GM18858 (cell line): Measurements from ENCODE around the gene ANXA6.
"Not testable (repeated sequence)": the region's sequence is repeated elsewhere in the genome, so short reads cannot be mapped to it uniquely, and the experiment has no call there.

Experiments
- ATAC-seq: cut with Tn5 transposase; IDR thresholded peaks from one replicate; pipeline ENCODE4 v1.9.1; 2021; ENCODE audit not compliant: unreplicated experiment

ANXA6 gene

DNA sequence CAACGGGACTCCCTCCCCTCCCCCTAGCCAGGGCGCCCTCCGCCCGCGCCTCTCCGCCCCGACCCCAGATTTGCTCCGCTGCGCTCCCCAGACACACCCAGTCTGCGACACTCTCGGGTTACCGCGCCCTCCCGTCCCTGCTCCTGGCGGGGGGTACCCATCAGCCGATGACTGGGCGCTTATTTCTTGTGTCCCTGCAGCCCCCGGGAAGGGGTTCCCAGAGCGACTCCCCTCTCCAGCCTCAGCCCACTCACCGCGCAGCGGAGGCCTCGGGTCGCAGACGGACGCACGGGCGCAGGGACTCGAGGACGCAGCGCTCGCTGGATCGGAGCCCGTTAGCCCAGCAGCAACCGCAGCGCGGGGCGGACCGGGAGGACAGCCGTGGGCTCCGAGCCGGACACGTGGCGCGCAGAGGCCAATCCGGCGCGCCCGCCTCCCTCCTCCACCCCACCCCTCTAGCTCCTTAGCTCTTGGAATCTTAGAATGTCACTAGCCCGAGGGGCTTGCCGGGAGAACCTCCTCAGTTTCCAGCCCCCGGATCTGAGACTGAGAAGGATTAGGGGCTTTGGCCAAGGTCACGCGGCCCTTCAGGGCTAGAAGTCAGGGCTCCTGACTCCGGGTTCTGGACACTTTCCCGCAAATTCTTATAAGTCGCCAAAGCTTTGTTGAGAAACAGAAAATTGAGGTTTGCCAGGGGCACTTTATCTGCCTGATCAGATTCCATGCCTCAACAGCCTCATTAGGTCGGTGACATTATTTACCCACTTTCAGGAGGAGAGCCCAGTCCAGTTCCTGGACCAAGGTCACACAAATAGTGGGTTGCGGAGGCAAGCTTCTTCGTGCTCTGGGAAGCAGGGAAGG is at the start of gene ANXA6:
Gene ANXA6 (minus strand): TSS at position 354 of the 861 bp plus-strand sequence. CDS start 9,878 bp downstream, outside the sequence.
- ATAC-seq: no peak

DNA sequence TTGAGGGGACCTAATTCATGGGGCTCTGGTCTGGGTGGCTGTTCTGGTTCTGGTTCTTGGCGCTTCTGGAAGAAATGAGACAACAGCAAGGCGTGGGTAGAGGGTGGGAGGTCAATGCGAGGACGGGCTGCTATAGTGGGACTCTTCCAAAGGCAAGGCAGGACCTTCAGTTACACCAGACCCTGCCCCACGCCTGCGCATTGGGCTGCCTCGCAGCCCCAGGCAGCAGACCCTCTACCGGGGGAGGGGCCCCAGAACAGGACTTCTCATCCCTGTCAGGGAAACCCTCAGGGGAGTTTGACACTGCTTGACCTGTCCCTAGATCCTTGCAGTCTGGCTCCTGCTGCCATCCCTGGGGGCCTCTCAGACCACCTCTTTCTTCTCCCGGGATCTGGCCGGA is 47.8 kb upstream of the ANXA6 start:
- ATAC-seq: no peak

DNA sequence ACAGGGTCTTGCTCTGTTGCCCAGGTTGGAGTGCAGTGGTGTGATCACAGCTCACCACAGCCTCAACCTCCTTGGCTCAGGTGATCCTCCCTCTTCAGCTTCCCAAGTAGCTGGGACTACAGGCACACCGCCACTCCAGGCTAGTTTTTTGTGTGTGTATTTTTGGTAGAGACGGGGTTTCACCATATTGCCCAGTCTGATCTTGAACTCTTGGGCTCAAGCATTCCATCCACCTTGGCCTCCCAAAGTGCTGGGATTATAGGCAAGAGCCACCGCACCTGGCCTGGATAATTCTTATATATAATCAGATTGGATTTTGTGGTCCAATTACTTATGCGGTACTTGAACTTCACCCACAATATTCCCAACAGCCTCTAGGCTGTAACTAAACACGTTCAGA is 46.5 kb upstream of the ANXA6 start:
- no peak for ATAC-seq

DNA sequence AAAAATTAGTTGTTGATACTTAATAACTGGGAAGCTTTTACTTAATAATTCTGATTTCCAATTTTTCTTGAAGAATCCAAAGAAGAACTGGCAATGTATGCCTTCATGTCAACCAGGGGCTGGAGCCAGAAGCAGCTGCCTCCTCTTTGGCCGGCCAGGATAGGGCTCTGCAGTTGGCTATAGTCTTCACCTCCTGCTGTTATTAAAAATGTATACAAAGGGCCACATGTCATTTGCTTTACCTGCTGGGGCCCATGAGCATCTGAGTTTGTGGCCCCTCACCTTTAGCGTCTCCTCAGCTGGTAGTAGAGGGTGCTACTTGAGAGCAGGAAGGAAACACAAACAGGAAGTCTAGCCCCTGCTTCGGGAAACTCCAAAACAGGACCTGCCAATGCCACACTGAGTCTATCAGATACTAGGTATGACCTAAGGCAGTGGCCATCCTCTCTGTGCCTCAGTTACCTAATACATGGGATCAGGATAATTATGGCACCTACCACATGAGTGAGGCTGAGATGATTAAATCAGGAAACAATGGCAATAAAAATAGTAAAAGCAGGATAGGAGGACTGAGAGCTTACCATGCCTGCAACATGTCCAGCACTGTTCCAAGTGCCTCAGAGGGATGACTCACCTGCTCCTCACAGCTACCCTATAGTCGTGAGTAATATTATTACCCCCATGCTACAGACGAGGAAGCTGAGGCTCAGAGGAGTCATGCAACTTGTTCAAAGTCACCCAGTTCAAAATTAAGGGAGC is 45.0 kb upstream of the ANXA6 start:
- ATAC-seq: no peak

DNA sequence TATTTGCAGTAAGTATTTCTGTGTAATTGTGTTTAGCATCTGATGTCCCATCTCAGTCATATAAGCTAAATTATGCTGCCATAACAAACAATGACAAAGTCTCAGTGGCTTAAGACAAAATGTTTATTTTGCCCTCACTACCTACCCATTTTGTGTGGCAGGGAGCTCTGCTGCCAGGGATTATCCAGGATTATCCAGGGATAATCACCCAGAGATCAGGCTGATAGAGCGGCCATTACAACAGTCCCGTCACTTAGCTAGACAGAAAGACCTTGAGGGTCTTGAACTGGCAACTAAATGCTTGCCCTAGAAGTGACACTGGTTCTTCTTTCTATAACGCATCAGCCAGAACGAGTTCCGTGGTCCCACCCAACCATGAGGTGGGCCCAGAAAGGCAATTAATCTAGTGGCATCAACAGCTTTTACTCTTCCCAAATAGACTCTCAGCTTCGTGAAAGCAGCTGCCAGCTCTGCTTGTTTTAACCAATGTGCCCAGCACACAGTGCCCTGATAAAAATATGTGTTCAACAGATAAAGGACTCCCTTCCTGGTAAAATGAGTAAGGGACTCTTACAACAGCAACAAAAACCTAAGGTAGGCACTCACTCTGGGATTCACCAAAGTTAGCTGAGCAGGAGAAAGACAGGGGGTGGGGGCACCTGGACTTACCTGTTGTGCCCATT is 43.5 kb upstream of the ANXA6 start:
- no peak for ATAC-seq

DNA sequence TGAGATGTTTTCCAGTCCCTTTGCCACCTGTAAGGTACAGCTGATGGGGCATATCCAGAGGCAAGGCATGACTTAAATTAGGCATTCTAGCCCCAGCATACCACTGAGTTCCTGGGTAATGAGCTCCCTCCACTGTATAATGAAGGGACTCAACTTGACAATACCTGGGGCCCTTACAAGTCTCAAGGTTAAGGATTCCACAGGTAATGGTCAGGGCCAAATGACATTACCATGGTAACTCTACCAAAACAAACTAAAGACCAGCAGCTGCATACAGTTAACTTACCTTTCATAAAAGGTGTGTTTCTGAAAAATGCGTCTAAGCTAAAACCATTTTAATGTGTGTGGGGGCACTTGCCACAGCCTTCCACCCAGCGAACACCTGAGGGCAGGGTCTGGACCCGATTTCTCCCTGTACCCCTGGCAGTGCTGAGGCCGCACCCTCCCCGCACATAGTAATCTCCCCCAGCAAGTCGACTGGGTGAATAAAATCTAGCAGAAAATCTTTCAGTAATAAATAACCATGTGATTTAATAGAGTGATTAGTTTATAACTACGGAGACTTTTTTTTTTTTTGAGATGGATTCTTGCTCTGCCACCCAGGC is 42.1 kb upstream of the ANXA6 start:
- ATAC-seq: no peak

DNA sequence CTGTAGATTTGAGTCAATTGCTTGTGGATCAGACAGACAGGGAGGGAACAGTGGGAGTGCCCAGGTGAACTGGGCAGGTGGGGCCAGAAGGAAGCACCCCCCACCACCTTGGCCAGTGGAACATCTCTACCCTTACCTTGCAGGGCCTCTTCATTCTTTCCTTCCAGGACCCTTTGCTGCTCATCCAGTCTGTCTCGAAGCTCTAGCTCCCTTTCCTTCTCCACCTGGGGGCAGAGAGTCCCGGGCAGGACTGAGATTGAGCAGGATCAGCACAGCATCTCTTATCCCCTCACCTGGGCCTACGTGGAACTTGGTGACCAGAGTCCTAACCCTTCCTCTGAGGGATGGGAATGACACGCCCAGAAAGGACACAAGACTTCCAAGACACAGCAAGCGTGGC is 41.3 kb upstream of the ANXA6 start:
- ATAC-seq: no peak

DNA sequence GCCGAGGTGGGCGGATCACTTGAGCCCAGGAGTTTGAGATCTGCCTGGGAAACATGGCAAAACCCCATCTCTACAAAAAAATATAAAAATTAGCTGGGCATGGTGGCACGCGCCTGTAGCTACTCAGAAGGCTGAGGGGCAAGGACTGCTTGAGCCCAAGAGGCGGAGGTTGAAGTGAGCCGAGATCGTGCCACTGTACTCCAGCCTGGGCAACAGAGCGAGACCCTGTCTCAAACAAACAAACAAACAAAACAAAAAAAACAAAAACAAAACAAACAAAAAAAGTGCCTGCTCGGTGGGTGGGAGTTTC is 39.7 kb upstream of the ANXA6 start:
- ATAC-seq: not testable (repeated sequence)

DNA sequence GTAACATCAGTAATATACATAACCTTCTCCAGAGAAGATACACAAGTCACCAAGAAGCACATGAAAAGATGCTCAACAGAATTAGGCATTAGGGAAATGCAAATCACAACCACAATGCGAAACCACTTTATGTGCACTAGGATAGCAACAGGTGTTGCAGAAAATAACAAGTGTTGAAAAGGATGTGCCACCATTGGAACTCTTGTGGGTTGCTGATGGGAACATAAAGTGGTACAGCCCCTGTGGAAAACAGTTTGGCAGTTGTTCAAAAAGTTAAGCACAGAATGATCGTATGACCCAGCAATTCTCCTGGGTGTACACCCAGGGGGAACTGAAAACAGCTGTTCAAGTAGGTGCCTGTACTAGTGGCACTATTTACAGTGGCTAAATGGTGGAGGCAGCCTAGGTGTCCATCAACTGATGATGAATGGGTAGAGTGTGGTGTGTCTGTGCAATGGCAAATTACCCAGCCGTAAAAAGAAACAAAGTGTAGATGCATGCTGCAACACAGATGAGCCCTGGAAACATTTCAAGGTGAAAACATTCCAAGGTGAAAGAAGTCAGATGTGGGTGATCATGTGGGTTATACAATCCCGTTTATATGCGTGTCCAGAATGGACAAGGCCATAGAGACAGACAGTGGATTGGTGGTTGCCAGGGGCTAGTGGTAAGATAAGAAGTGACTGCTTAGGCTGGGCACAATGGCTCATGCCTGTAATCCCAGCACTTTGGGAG is 39.1 kb upstream of the ANXA6 start:
- peak; percentile 87 for ATAC-seq

DNA sequence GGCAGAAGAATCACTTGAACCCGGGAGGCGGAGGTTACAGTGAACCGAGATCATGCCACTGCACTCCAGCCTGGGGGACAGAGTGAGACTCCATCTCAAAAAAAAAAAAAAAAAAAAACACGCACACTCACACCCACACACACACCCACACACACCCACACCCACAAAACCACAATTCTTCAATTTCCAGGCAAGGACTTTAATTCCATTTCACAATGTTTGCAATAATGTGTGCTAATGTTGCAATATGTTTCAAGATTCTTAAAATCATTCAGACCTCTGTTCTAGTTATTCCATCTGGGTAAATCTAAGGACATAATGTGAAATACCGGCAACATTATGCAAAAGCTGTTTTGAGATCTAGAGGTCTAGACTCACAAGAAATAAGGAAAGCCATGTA is 38.0 kb upstream of the ANXA6 start:
- ATAC-seq: no peak

DNA sequence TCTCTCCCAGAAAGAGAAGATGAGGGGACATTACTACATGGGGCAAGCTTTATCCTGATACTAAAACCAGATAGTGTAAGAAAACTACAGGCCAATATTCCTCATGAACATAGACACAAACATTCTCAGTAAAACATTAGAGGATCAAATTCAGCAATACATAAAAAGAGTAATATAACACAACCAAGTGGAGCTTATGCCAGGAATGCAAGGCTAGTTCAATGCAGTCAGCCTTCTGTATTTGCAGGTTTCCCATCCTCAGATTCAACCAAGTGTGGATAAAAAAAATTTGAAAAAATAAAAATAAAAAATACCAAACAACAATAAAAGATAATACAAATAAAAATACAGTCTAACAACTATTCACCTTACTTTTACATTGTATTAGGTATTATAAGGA is 35.0 kb upstream of the ANXA6 start:
- no peak for ATAC-seq

DNA sequence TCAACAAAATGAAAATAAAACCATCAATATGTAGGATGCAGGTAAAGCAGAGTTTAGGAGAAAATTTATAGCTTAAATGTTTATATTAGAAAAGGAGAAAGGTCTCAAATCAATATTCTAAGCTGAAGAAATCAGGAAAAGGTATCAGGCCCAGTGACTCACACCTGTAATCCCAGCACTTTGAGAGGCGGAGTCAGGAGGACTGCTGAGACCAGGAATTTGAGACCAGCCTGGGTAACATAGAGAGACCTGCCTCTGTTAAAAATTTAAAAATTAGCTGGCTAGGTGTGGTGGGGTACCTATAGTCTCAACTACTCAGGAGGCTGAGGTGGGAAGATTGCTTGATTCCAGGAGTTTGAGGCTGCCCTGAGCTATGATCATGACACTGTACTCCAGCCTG is 34.1 kb upstream of the ANXA6 start:
- ATAC-seq: no peak

DNA sequence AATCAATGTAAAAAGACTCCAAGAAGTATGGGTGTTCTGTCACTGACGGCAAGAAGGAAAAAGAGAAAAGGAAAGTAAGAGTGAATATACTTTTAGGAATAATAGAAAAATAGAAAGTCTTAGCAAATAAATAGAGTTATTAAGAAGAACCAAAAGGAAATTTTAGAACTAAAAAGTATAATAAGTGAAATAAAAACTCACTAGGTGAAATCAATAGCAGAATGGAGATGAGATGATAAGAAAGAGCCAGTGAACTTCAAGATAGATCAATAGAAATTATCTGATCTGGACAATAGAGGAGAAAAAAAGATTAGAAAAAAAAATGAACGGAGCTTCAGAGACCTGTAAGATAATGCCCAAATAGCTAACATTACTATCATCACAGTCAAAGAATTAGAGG is 31.6 kb upstream of the ANXA6 start:
- no peak for ATAC-seq

DNA sequence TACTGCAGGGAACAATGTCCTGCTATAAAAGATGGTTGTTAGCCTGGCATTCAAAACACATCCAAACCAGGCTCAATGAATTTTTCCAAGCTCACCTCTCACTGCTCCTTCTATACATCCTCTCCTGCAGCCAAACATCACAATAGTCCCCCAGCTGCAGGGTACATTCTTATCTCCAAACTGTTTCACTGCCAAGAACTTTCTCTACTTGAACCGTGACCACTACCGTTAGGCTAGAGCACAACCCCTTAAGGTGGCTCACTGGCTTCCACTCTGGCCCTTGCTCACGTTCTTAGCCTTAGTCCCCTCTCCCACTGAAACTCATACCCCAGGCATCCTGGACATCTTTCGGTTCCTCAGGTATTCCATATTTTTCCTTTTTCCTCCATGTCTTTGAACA is 29.0 kb upstream of the ANXA6 start:
- no peak for ATAC-seq

DNA sequence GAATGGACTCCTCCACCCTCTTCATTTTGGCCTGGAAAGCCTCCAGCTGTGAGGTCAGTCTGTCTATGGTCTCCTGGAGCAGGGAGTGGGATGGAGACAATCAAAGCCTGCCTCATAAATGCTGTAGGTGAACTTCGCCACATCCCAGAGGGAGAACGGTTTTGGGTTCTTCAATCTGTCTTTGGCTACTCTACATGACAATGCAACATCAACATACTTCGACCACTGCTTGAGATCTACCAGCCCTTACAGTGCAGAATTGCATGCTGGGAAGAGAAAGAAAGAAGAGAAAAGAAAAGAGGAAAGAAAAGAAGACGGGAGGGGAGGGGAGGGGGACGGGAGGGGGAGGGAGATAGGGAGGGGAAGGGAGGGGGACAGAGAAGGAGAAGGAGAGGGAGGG is 28.5 kb upstream of the ANXA6 start:
- ATAC-seq: no peak

DNA sequence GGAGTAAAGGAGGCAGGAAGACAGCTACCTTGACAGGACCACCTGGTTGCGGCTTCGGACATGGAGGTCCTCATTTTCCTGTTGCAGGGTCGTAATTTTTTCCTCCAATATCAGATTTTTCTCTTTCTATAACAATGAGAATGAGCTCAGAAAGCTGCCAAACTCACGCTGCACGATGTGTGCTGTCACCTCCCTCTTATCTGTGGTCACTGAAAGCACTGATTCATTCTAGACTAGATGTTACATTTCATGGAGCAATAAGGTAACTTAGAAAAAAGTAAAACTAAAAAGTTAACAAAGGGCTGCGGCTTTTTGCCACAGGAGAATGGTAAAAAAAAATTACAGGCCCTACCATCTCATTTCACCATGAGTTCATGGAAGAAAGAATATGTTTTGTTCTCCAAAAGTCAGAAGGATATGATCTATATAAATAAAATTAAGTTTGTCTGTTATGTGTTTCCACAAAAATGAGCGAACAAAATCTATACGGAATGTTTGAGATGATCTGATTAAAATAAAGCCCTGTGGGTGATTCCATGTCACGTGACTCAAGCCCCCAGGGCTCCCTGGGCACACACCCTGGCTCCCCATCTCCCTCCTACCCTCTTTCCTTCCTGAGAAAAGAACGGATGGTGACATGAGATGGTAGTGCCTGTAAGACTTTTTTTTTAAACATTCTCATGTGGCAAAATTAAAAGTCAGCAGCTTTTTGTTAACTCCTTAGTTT is 26.9 kb upstream of the ANXA6 start:
- ATAC-seq: no peak

DNA sequence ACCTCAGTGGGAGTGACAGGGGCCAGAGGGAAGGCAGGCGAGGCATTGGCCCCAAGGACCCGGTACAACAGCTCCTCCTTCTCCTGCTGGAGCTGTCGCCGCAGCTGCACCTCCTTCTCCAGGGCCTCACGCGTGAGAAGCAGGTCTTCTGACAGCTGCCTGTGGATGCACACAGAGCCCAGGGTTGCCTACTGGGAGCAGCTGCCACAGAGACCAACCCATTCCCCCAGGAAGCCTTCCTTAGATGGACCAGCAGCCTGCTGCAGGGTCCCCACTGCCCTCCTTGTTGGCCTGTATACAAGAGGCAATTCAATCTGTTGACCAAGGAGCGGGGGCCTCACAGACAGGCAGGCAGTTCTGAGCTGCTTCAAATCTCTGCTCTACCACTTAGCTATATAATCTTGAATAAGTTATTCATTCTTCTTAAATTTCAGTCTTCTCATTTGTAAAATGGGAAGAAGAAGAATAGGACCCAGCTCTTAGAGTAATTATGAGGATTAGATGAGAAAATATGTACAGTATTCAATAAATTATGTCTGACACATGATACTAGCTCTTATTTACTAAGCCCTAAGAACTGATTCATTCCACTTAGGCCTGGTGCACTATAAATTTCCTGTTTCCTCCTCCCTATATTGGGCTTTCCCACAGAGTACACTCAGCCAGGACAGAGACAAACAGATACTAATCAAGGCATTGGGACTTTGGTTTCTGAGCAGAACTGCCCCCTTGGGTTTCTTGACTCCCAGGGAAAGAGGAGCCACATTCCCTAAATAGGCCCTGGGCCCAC is 26.1 kb upstream of the ANXA6 start:
- ATAC-seq: no peak

DNA sequence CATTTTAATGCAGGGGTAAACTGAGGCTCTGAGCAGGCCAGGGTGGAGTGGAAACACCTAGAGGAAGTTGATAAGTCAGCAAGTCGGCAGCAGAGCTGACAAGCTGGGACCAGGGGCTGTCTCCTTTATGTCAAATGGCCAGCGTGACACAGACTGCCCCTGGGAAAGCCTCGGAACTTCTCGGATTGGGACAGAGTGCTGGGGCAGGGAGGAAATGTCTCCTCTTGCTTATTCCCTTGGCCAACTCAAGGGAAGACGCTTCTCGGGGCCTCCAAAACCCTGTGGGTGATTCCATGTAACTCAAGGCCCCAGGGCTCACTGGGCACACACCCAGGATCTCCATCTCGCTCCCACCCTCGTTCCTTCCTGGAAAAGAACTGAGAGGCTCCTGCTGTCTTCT is 25.4 kb upstream of the ANXA6 start:
- ATAC-seq: no peak

DNA sequence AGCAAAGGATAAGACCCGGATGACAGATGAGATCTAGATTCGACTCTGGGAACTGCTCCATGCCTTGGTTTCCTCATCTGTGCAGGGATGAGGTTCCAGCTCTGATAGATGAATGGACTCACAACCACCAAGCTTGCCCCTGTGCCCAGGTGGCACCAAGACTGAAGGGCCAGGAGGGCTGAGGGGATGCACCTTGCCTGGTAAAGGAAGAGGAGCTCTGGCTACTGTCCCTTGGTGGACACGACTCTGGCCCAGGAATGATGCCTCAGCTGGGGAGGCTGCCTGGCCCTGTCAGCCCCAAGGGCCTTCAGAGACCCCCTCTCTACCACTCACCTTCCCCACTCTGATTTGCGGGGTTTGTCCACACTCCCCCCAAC is 24.9 kb upstream of the ANXA6 start:
- no peak for ATAC-seq
